ENCODE results near the gene MAPKAP1.

Gene MAPKAP1

DNA sequence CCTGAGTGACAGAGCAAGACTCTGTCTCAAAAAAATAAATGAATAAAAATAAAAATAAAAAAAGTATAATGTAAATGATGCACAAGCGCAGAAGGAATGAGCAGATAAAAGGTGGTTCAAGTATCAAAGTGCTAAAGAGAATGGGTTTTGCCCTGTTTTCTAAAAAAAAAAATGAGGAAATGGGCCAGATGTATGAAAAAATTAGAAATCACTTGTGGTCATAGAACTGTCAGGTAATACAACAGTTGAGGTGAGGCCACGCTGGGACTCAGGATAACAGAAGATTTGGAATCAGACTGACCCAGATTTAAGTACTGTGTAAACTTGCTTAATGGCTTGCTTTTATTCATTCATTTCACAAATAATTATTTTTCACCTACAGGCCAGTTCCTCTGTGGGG is 69.8 kb downstream of the MAPKAP1 start:
- DNase-seq, result no peak

DNA sequence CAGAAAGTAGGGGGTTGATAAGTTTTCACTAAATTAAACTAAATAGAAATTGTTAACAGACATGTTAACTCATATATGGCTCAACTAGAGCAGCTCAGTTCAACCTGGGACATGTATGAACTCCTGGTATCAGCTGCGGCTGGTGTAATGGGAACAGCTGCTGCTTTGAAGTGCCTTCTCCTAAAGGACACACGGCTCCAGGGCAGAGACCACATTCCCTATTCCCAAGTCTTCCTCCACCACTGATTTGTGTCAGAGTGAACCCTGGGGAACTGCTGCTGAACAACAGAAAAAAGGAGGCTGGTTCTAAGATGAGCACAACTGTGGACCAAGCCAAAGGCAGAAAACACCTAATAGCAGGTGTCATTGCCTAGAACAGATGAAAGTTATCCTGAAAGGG is 71.1 kb downstream of the MAPKAP1 start:
- DNase-seq, result no peak

DNA sequence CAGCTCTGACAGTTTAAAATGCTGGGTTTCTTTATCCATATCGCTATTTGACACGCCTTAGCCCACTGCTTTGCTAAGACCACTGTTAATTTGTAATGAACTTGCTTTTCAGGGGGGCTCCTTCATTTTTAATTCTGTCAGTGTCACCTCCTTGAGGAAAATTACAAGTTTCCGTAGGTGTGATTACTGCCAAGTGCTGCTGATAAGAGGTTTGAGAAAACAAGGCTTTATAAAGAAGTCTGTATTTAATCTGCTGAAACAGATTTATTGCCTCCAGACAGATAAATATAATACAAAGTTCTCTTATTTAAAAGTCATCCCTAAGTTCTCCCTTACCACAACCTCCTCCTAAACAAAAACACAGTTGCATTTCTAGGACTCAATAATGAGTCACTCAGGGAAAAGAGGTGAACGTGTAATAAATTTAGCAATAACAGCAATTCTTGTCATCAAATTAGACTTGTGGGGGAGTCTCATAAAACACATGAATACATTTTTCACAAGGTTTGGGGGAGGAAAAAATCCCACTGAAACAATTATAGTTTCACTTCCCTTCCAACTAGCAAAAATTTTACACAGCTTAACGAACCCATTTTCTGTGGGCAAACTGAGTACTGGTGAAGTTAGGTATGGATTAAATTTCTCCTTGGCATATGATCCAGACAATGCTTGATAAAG is 72.8 kb downstream of the MAPKAP1 start:
- no peak for DNase-seq

DNA sequence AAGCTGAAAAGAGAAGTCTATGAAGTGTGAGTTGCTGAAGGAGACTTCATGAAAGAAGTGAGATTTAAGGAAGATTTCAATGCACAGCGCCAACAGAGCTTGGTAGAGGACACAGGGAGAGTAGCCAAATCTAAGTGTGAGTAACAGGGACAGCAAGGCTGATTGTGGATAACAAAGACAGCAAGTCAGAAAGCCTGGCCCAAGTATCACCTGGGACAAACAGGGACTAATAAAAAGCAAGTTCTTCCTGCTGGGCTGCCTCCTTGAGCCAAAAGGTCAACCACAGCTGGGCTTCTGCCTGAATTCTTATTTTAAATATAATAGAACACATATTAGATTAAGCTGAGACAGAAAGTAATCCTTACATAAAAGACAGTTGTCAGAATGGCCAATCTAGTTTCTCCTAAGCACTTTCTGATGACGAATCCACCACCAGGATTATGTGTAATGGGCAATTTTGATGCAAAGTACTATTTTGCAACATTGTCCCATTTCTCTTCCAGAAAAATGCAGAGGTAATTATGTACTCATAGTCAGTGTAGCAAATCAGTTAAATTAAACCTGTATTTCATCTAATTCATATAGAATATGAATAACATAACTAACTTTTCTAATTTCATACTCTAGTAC is 73.8 kb downstream of the MAPKAP1 start:
- DNase-seq, result no peak

DNA sequence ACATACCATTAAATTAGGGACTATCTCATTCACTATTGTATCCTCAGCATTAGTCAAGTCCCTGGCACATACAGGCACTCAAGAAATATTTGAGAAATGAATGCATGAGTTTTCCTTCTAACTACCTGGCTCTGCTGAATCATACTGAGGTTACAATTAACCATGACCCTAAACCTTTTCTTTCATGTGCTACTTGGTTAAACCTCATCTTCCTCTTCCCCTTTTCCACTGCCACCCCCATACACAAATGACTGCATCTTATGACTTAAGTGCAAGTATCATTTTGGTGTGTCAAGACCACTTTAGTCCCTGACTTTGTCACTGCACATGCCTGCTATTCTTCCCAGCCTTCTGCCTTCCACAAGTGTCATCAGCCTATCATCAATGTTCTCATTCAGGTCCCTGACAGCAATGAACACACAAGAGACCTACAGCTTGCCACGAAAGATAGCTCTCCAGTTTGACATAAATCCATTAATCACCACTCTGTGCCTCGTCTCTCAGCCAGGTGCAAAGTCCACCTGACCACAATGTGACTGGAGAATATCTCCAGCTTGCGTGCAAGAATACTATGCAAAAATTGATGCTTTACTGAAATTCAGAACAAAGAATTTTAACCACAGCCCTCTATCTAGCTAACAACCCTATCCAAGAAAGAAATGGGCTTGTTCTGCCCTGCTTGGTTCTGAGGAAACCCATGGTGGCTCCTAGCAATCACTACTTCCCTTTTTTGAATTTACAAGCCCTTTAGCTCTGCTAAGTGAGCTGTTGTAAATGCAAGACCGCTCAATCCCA is 74.5 kb downstream of the MAPKAP1 start:
- no peak for DNase-seq

DNA sequence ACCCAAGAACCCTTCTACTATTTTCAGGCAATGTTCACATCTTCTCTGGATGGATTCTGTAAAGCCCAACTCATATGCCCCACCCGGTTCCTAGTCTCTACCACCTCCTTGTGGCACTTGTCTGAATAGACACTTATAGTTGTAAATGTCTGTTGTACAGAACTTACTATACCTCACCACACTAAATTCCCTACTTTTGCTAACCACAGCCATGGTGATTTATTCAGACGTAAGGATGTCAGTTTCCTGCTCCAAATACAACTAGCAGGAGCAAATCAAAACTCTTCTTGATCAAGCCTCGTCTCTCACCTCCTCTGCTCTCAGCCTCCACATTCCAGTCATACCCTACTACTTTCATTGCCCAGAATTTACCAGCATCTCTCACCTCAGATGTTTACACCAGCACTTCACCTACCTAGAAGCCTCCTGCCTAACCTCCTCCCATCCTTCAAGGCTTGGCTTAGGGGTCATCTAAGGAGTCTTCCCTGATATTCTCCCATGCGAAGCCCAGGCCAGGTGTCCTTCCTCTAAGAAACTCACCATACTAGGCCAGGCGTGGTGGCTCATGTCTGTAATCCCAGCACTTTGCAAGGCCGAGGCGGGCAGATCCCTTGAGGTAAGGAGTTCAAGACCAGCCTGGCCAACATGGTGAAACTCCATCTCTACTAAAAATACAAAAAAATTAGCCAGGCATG is 75.5 kb downstream of the MAPKAP1 start:
- no peak for DNase-seq

DNA sequence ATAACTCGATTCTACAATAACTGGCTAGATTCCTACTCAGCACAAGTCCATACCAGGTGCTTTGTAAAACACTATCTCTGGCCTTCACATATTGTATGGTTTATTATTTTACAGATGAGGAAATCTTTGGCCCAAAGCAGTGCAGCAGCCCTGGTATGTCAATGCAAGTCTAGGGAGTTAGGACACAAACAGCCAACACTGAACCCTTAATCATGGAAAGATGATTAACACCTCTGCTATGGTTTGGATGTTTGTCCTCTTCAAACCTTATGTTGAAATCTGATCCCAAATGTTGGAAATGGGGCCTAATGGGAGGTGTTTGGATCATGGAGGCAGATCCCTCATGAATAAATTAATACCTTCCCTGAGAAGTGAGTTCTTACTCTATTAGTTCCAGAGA is 76.6 kb downstream of the MAPKAP1 start:
- DNase-seq, result no peak

DNA sequence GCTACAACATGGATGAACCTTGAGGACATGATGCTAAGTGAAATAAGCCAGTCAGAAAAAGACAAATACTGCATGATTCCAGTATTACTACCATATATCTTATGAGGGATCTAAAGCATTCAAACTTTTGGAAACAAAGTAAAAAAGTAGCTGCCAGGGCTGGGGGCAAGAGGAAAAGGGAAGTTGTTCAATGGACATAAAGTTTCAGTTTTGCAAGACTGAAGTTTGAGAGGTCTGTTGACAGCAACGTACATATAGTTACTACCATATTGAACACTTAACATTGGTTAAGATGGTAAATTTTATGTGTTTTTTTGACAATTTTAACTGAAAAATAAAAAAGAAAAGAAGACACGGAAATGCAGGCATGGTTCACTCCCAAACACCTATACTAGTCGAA is 77.6 kb downstream of the MAPKAP1 start:
- no peak for DNase-seq

DNA sequence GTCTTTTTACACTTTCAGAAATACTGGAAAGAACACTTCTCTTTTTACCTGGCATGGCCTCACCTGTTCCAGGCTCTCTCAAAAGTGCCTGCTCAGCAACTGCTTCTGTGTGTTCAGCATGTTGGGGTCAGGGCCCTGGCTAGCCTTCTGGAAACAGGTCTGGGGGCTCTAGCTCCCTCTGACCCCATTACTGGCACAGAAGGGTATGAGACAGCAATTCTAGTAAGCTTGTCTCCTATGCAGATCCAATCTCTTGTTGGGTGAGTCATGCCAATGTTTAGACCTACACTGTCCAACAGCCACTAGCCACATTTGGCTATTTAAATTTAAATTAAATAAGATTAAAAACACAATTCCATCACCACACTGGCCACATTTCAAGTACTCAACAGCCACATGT is 80.8 kb downstream of the MAPKAP1 start:
- DNase-seq, result no peak

DNA sequence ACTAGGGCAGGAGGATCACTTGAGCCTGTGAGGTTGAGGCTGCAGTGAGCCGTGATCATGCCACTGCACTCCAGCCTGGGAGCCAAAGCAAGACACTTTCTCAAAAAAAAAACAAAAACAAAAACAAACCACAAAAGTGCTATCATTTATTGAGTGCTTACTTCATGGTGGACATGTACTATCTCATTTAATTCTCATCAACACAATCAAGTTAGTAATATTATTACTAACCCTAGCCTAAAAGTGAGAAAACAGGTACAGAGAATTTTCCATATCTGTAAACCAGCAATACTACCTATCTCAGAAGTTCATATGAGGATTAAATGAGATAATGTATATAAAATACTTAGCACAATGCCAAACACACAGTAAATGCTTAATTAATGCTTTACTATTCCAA is 85.8 kb downstream of the MAPKAP1 start:
- DNase-seq, result no peak

DNA sequence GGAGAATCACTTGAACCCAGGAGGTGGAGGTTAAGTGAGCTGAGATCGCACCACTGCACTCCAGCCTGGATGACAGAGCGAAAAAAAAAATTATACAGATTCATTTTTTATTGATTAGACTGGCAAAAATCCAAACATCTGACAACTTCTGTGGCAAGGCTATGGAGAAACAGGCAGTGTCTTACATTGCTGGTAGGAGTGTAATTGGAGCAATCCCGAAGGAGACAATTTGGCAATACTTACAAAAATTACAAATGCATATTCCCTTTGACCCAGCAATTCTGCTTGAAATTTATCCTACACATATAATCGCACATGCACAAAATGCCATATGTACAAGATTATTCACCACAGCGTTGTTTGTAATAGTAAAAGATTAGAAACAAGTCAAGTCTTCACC is 86.8 kb downstream of the MAPKAP1 start:
- no peak for DNase-seq

DNA sequence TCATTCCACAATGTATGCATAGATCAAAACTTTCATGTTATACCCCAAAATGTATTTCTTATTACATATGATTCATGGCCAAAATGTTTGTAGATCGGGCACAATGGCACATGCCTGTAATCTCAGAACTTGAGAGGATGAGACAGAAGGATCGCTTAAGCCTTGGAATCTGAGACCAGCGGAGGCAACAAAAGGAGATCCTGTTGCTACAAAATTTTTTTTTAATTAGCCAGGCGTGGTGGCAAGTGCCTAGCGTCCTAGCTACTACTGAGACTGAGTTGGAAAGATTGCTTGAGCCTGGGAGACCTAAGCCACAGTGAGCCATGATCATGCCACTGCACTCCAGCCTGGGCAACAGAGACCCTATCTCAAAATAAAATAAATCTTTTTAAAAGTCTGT is 89.9 kb downstream of the MAPKAP1 start:
- no peak for DNase-seq

DNA sequence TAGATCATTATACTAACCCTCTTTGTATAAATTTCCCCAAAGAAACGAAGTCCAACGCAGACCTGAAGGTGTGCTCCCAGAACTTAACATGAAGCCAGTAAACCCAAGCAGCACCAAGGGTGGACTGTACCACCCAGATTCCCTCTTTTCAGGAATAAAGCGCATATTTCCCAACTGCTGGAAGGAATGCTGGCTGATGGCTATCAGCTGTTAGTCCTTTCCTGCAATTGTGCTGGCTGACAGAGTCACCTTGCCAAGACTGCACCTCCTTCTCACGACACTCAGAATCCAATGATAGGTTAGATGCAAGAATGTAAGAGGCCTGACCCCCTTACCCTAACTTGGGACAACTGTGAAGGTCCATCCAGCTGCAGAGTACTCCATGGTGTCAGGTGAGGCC is 93.9 kb downstream of the MAPKAP1 start:
- DNase-seq, result no peak

DNA sequence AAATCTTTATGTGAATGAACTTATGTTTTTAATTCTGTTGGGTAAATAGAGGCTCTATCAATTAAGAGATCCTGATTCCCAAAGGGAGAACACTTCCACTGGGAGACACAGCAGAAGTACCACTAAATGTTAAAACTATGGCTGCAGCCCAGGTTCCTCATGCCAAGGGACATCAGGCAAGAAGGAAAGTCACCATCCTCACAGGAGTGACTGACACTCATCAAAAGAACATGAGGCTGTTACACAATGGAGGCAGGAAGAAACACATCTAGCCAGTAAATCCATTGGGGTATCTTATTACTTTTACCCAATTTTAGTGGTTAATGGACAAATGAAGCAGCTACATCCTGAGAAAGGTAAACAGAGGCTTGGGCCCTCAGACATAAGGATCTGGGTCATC is 94.4 kb downstream of the MAPKAP1 start:
- DNase-seq, result no peak

DNA sequence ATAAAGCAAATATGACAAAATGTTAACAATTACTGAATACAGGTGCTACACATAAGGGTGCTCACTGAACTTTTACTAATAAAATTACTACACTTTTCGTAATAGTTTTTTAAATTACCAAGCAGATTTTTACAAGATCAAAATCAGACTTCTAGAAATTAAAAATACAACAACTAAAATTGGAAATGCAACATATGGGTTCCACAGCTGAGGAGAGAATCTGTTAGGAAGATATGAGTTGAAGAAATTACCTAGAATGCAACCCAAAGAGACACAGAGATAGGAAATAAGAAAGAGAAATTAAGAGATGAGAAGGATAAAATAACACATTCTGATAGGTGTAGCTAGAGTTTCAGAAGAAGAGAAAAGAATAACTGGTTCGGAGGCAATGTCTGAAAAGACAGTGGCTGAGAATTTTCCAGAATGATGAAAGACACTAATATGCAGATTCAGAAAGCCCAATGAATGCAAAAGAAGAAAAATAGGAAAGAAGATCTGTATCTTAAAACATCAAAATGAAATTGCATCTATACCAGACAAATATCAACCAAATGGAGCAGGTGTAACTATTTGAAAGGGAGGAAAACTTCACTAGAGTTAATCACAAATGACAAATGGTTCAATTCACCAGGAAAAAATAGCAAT is 95.8 kb downstream of the MAPKAP1 start:
- DNase-seq, result no peak

DNA sequence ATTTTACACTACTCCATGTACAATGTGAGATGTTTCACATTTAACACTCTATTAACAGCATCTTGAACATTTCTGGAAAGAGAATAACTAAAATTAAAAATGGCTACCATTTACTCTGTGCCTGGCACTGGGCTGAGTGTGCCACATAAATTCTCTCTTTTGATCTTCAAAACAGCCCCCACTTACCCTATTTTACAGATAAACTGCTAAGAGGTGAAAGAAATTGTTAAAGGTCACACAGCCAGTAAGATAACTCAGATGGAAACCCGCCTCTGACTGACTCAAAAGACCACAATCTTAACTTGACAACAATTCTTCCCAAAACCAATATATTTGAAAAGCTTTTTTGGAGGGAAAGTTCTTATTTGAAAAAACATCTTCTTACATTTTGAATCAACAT is 97.3 kb downstream of the MAPKAP1 start:
- DNase-seq, result no peak

DNA sequence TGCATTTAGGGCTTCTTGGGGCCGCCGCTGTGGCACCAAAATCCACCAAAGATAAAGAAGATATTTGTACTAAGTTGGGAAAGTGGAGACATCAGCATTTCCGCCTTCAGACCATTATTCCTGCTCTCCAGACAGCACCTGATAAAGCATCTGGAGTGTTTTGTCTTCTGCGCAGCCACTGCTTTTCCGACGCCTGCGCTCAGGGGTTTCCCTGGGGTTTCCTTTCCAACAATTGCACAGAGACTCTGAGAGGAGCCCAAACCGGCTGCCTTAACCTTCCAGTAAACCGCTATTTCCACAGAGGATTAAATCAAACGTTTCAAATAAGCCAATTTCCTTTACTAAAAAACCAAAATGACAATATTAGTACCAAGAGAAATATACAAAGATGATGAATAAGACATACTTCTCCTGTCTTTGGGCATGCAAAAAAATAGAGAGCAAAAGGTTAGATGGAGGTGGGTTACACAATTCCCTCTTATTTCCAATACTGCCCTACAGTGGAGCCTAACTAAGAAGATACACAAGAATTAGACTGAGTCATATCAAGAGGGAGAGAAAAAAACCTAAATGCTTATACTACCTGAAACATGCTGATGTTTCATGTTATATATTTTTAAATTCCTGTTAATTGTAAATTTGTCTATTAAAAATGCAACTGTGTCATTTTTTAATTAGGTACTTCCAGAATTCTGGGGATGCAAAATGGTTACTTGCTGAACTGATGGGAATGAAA is 98.4 kb downstream of the MAPKAP1 start:
- no peak for DNase-seq

DNA sequence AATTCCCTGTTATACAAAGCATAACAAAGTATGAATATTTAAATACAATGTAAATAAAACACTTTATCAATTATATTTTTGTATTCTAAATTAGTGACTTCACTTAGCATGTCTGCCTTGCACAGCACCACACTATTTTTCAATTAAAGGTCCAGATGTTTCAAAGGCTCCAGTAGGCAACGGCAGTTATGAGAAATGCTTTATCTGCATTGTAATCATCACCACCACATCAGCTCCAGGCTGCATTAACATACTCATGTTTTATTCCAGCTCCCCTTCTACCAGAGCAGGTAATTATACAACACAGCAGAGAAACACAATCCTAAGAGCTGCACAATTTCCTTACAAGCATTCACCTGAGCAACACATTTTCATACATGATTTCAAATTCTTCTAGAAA is 102.8 kb downstream of the MAPKAP1 start:
- DNase-seq, result no peak

DNA sequence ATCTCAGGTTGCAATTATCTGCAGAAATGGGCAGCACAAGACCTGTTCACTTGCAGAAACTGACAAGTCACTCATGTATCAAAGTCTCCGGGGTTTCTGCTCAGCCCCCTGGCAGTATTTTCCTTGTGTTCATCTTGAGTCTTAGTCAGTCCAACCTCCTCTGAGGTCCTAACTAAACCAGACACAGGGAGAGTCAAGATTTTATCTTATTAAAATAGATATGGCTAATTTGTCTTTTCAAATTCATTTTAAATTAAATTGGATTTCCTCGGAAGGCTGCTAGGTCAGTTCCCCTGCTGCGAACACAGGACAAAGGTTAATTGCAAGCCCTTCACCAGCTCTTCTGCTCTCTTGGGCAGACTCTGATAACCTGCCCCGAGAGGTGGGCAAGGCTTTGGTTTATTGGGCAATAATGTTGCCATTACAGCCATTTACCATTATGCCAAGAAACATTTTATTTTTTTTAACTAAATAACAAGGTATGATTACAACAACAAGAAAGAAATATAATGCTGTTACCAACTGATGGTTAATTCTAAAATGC is 103.5 kb downstream of the MAPKAP1 start:
- DNase-seq, result no peak

DNA sequence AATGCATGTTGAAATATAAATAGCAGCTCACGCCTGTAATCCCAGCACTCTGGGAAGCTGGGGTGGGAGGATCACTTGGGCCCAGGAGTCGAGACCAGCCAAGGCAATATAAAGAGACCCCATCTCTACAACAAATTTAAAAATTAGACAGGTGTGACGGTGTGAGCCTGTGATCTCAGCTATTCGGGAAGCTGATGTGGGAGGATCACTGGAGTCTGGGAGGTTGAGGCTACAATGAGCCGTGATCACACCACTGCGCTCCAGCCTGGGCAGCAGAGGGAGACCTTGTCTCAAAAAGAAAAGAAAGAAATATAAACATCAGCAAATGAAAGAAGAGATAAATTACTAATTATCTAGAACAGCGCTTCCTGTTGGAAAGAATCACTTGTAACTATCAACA is 105.0 kb downstream of the MAPKAP1 start:
- no peak for DNase-seq

DNA sequence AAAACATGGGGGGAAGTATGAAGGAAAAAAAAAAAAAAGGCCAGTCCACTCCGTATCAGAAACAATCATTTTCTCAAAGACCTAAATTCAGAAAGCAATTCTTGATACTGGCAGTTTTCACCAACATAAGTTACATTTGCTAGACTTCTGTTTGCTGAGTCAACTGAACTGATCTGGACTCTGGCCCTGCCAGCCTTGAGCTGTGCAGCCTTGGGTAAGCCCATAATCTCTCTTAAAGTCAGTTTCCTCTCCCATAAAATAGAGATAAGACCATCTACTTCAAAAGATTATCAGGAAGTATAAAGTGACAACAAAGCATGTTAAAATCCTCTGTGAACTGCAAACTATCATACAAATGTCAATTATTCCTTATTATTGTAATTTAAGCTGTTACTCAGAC is 106.8 kb downstream of the MAPKAP1 start:
- DNase-seq, result no peak

DNA sequence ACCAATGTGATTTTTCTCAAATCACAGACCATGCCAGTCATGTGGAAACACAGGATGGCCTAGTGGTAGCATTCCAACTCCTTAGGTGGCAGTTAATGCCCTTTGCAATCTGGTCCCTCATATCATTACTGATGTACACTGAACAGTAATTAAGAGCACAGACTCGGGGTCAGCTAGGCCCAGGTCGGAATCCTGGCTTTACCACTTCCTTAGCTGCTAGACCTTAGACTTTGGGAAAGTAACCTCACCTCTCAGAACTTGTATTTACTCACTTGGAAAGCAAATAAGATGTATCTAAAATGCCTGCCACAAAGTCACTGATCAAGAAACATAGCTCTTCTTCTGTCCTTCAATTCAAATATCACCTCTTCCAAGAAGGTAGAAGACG is 112.8 kb downstream of the MAPKAP1 start:
- DNase-seq, result no peak
